Measurements from ENCODE around the gene PSMD1. TPM values are rescaled to one million over a fixed set of nuclear protein-coding genes. Genes with fewer than 3 reads are reported as not detected.
"Not testable (repeated sequence)": the region's sequence is repeated elsewhere in the genome, so short reads cannot be mapped to it uniquely, and the experiment has no call there.

Gene PSMD1
- total RNA-seq, 1 donor from 2014 or later: 103 TPM

DNA sequence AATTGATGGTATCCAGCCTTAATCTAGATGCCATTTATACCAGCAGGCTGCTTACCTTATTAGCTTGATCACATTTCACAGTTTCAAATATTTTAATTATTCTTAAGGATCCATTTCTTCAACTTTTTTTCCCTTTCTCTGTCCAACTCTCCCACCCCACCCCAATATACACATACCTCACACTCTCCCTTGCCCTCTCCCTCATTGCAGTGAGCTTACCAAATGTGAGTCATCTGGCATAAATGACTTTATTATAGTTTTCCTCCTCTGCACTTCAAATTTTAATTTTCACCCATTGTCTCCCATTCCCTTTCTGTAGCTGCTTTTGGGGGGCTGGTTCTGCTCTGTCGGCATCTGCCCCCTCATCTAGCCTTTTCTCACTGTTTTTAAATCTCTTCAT is 55.3 kb downstream of the PSMD1 start:
- DNase-seq (ENCODE audit: low read depth in 2 of 2): peak in 1 of 2 donors; percentile 16

- DNase-seq (ENCODE audit: low read depth in 2 of 2): no peak
Measured at GRCh38 chr2:231113489-231113888, 56.8 kb downstream of the PSMD1 start.

- no peak for DNase-seq (ENCODE audit: low read depth in 2 of 2)
Measured at GRCh38 chr2:231115651-231116050, 59.0 kb downstream of the PSMD1 start.

- no peak for DNase-seq (ENCODE audit: low read depth in 2 of 2)
Measured at GRCh38 chr2:231117148-231117547, 60.5 kb downstream of the PSMD1 start.

DNA sequence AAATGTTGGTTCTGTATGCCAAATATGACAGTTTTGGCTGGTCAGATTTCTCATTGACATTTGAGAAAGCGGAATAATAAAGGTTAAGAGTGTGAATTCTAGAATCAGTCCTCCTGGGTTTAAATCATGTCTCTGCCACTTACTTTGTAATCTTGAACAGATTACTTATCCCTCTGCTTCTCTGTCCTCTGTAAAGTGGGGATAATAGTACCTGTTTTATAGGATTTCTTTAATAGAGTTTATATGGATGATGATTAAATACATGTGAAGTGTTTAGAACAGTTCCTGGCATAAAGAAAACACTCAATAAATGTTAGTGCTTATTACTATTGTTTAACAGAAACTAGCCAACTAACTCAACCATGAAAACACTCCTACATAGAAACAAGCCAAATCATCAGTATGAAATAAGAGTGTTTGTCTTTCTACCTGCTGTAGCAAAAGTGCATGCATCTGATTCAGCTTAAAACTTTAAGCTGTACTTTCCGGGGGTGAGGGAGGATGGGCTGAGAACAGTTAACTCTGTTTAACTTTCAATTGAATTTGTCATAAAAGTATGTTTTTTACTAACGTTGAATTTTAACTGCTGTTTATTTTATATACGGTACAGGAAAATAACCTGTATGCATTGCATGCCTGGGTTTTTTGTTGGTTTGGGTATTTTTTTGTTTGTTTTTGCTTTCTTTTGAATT is 61.4 kb downstream of the PSMD1 start:
- DNase-seq (ENCODE audit: low read depth in 2 of 2): no peak

- DNase-seq (ENCODE audit: low read depth in 2 of 2): peak in 1 of 2 donors; percentile 26
Measured at GRCh38 chr2:231118614-231118942, 61.9 kb downstream of the PSMD1 start.

DNA sequence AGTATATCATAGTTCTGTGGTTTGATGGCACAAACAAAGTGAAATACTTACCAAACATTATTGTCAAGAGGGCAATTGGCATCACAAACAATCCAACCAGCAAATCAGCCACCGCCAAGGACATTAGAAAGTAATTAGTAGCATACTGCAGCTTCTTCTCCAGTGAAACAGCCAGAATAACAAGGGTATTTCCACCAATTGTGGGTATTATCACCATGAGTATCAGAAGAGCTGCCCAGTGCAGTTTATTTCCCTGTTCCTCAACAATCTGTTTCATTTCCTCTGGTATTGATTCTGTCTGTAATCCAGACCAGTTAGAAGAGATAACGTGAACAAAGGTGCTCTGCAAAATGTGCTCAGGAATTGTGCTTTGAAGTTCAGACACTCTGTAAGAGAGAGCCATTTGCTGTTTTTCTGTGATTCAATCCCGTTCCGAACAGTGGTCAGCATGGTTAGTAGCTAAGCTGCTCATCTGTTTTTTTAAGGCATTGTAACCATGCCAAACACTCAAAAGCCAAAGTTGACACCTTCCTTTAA is 66.8 kb downstream of the PSMD1 start:
- DNase-seq (ENCODE audit: low read depth in 2 of 2): peak; percentile 59 to 64

GRCh38 chr2:231124838-231125568 is 68.3 kb downstream of the PSMD1 start, which contains the start of gene HTR2B:
Gene HTR2B (minus strand): TSS chr2:231125042. CDS start chr2:231123764, 1,278 bp downstream.
- peak; percentile 60 to 65 for DNase-seq (ENCODE audit: low read depth in 2 of 2)

DNA sequence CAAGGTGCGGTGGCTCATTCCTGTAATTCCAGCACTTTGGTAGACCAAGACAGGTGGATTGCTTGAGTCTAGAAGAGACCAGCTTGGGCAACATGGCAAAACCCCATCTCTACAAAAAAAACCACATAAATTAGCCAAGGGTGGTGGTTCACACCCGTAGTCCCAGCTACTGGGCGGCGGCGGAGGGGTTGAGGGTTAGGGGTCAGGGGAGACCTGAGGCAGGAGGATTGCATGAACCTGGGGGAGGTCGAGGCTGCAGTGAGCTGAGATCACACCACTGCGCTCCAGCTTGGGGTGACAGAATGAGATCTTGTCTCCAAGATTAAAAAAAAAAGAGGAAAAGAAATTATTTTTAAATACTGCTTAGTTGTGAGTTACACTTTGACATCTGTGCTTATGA is 69.5 kb downstream of the PSMD1 start:
- no peak for DNase-seq (ENCODE audit: low read depth in 2 of 2)

- no peak for DNase-seq (ENCODE audit: low read depth in 2 of 2)
Measured at GRCh38 chr2:231127480-231127879, 70.8 kb downstream of the PSMD1 start.

DNA sequence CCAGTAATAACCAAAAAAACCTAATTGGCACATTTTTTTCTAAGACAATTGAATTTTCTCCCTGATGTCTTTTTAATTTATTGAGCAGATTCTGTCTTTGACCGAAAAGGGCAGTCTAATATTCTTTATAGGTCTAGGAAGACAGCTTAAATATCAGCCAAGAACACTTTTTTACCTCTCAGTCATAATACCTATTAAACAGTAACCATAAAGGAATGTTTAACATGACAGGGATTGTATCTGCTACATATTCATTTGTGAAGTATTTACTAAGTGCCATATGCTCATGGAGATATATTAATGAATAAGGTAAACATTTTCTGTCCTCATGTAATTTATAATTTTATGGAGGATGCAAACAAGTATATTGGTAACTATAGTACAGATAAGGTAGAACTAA is 71.3 kb downstream of the PSMD1 start:
- DNase-seq (ENCODE audit: low read depth in 2 of 2): no peak

- DNase-seq (ENCODE audit: low read depth in 2 of 2): no peak
Measured at GRCh38 chr2:231128541-231128940, 71.9 kb downstream of the PSMD1 start.

GRCh38 chr2:231129216-231129615 is 72.5 kb downstream of the PSMD1 start:
- DNase-seq (ENCODE audit: low read depth in 2 of 2): no peak

GRCh38 chr2:231130336-231131056 is 73.8 kb downstream of the PSMD1 start:
- no peak for DNase-seq (ENCODE audit: low read depth in 2 of 2)

DNA sequence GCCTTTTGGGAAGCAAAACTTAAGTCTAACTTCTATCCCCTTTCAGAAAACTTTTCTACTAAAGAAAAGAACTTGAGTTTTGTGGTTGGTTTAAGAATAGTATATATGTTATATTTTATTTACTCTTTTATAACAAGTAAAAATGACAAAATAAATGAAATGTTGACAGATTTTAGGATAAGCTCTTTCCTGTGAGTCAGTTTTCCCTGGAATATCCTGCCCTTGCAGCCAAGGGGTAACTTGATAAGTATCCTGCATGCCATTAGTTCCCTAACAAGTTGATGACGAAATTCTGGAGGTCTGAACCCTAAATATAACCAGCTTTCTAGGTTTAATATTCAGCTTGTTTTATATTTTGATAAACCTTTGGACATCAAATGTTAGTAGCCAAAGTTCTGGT is 75.5 kb downstream of the PSMD1 start:
- peak; percentile 82 to 87 for DNase-seq (ENCODE audit: low read depth in 2 of 2)

DNA sequence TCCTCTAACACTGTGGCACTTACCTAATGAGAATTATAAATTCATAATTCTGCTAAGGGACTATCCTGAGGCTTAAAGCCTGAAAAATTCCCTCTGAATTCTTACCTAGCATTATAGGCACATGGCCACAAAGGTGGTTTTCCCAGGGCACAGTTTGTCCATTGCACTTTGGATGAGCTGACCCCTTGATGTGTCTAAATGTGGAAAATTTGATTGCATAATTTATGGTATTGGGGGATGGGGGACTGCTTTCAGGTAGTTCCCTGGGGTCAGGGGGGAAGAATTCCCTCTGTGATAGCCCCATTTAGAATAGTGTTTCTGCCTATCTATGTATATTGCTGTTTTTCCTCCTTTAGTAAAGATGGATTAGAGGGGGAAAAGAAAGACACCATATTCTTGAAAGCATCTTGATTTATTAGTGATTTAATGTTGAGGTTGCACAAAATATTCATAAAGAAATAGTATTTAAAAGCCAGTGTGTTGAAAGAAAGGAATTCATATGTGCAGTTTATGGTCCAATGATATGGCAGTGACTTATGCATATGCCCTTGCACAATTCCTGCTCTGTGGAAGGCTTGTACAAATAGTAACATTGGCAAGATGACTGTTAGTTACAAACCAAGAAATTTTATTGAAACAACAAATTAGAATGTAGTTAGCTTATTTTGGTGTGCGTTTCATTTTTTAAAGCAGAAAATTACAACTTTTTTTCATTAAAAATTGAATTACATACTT is 76.9 kb downstream of the PSMD1 start:
- peak in 1 of 2 donors; percentile 38 for DNase-seq (ENCODE audit: low read depth in 2 of 2)

GRCh38 chr2:231134910-231135655 is 78.4 kb downstream of the PSMD1 start:
- DNase-seq (ENCODE audit: low read depth in 2 of 2): no peak

GRCh38 chr2:231138699-231139098 is 82.0 kb downstream of the PSMD1 start:
- peak in 1 of 2 donors; percentile 72 for DNase-seq (ENCODE audit: low read depth in 2 of 2)

GRCh38 chr2:231139796-231140195 is 83.1 kb downstream of the PSMD1 start:
- DNase-seq (ENCODE audit: low read depth in 2 of 2): no peak

DNA sequence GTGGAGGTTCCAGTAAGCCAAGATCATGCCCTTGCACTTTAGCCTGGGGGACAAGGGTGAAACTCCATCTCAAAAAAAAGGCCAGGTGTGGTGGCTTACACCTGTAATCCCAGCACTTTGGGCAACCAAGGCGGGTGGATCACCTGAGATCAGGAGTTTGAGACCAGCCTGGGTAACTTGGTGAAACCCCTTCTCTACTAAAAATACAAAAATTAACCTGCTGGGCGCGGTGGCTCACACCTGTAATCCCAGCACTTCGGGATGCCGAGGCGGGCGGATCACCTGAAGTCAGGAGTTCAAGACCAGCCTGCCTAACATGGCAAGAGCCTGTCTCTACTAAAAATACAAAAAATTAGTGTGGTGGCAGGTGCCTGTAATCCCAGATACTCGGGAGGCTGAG is 84.1 kb downstream of the PSMD1 start:
- DNase-seq (ENCODE audit: low read depth in 2 of 2): not testable (repeated sequence)

DNA sequence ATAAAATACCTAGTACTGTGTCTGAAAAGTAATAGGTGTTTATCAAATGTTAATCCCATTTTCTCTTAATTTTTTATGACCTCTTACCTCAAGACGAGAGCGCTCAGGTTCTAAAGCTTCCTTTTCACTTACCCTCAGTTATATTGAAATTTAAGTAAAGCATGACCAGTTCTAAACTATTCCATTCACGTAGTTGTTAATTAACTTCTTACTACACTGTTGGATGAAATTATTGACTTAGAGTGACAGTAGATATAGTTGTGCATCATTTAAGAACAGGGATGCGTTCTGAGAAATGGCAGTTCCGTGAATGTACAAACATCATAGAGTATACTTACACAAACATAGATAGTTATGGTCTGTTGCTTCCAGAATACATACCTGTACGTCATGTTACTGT is 88.2 kb downstream of the PSMD1 start:
- DNase-seq (ENCODE audit: low read depth in 2 of 2): no peak

Data from lung microvascular endothelial cell (primary cell).